Activated B cell treated with CpG ODN at 0.5 μM for 24 hours (primary cell): Measurements from ENCODE around the gene TPSAB1. TPM values are rescaled to one million over a fixed set of nuclear protein-coding genes. Genes with fewer than 3 reads are reported as not detected.

Source experiments
- ATAC-seq: fragments of 200-7000 bp; cut with Tn5 transposase; one replicate; pipeline ENCODE4 v1.10.0; 2021; ENCODE audit warnings: low read depth, mild to moderate bottlenecking, moderate library complexity
- CTCF ChIA-PET: fragments of 350-600 bp; sonication (Branson Sonifier 250); formaldehyde crosslinking; loops from one replicate; lab custom pipeline; 2021; ENCODE audit warnings: antibody characterized with exemption; lab: Charles Lee
- POLR2A ChIA-PET: fragments of 350-600 bp; sonication (Branson Sonifier 250); formaldehyde crosslinking; loops from one replicate; lab custom pipeline; 2021; ENCODE audit warnings: antibody characterized with exemption; lab: Charles Lee
- DNase-seq: peaks from one replicate; pipeline ENCODE4 v3.0.0; 2022
- H3K27ac Mint-ChIP-seq: one replicate; pipeline ENCODE4 v1.8.0; 2020; ENCODE audit warnings: mixed read lengths
- H3K27me3 Mint-ChIP-seq: one replicate; pipeline ENCODE4 v1.8.0; 2021; ENCODE audit warnings: mixed read lengths
- H3K36me3 Mint-ChIP-seq: one replicate; pipeline ENCODE4 v1.8.0; 2021; ENCODE audit warnings: low read depth, mixed read lengths
- H3K4me1 Mint-ChIP-seq: one replicate; pipeline ENCODE4 v1.8.0; 2021; ENCODE audit warnings: mixed read lengths
- H3K4me3 Mint-ChIP-seq: one replicate; pipeline ENCODE4 v1.8.0; 2020; ENCODE audit warnings: mild to moderate bottlenecking, mixed read lengths
- H3K9me3 Mint-ChIP-seq: one replicate; pipeline ENCODE4 v1.8.0; 2020; ENCODE audit warnings: mixed read lengths
- CTCF ChIP-seq: fragments of 200-600 bp; IDR thresholded peaks from one replicate; pipeline ENCODE4 v1.8.0; 2022; ENCODE audit warnings: antibody characterized with exemption, mild to moderate bottlenecking
- intact Hi-C: fragments of 100-400 bp; cut with micrococcal nuclease; formaldehyde crosslinking; loops from one replicate; pipeline ENCODE4 v1.15.1; 2024
- total RNA-seq: library from RNA; stranded (reverse); gene quantifications from 2 replicates; pipeline ENCODE4 v1.2.3, GENCODE V29; 2022

Gene TPSAB1
- total RNA-seq, 1 donor from 2014 or later = not detected

GRCh38 chr16:1279081-1279944 lies 38.8 kb downstream of the TPSAB1 start:
- intact Hi-C loops = no loop called here
- no peaks in the 10 kb centered on the region for H3K36me3 Mint-ChIP-seq
- ATAC-seq = no peak

GRCh38 chr16:1279945-1280589 lies 39.6 kb downstream of the TPSAB1 start:
- ChIA-PET POLR2A (no interaction called here), CTCF (interaction anchor here (0.6 kb wide), 1 partner anchor 83 kb away, joined by 3 read pairs; no protein-coding TSS in a partner anchor)
- peaks cover 3% of the 10 kb centered on the region for H3K4me1 Mint-ChIP-seq
- no peaks in the 10 kb centered on the region for H3K36me3 Mint-ChIP-seq
- peaks cover 5% of the 10 kb centered on the region for H3K27me3 Mint-ChIP-seq
- no peak overlapping the region for H3K27ac Mint-ChIP-seq
- H3K4me3 Mint-ChIP-seq = no peak overlapping the region
- TF ChIP-seq CTCF = no peak
- no peak for DNase-seq
- intact Hi-C loops = no loop called here
- no peaks in the 10 kb centered on the region for H3K9me3 Mint-ChIP-seq
- ATAC-seq = no peak

More at GRCh38 chr16:1279081-1279944, 38.8 kb downstream of the TPSAB1 start:
- DNase-seq = no peak
- ChIA-PET POLR2A (no interaction called here), CTCF (interaction anchor here (0.6 kb wide), 1 partner anchor 84 kb away, joined by 3 read pairs; no protein-coding TSS in a partner anchor)
- Mint-ChIP-seq H3K4me3 (no peak overlapping the region), H3K9me3 (no peaks in the 10 kb centered on the region), H3K27me3 (peaks cover 5% of the 10 kb centered on the region), H3K27ac (no peak overlapping the region), H3K4me1 (peaks cover 3% of the 10 kb centered on the region)
- TF ChIP-seq CTCF = no peak

GRCh38 chr16:1280783-1281182 lies 40.3 kb downstream of the TPSAB1 start:
- peaks cover 3% of the 10 kb centered on the region for H3K4me1 Mint-ChIP-seq
- H3K27ac Mint-ChIP-seq = no peak overlapping the region
- intact Hi-C loops = no loop called here
- ATAC-seq (no peak), DNase-seq (no peak)
- TF ChIP-seq CTCF = no peak
- no peaks in the 10 kb centered on the region for H3K9me3 Mint-ChIP-seq
- ChIA-PET CTCF (no interaction called here), POLR2A (no interaction called here)
- peaks cover 1% of the 10 kb centered on the region for H3K27me3 Mint-ChIP-seq
- H3K36me3 Mint-ChIP-seq = no peaks in the 10 kb centered on the region
- H3K4me3 Mint-ChIP-seq = no peak overlapping the region

GRCh38 chr16:1281517-1281916 lies 41.0 kb downstream of the TPSAB1 start:
- intact Hi-C loops = no loop called here

More at GRCh38 chr16:1281517-1281916, 41.0 kb downstream of the TPSAB1 start:
- Mint-ChIP-seq H3K27me3 (peaks cover 1% of the 10 kb centered on the region), H3K27ac (no peak overlapping the region), H3K9me3 (no peaks in the 10 kb centered on the region), H3K36me3 (no peaks in the 10 kb centered on the region), H3K4me1 (peaks cover 3% of the 10 kb centered on the region), H3K4me3 (no peak overlapping the region)
- DNase-seq (no peak), ATAC-seq (no peak)
- no peak for TF ChIP-seq CTCF
- ChIA-PET POLR2A (no interaction called here), CTCF (no interaction called here)
